ENCODE results near the gene ACP4.

The ACP4 gene

DNA sequence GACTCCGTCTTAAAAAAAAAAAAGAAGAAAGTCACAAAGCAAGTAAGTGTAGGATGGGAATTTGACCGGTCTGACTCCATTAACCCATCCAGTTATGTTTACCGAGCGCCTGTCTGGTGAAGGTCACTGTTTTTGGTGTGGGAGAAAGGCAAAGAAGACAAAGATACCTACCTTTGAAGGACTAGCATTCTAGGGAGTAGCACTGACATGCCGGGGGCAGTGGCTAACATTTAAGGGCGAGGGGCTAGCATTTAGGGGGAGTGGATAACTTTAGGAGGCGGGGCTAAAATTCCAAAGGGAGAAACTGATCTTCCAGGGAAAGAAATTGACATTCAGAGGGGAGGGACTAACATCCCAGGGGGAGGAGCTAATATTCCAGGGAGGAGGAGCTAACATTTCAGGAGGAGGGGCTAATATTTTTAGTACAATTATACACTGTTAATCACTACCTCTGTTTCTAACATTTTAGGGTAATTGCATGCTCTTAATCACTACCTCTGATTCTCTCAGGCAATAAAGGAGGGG lies 11.2 kb upstream of the ACP4 start:
- TF ChIP-seq TEAD4 (IDR thresholded peaks at IDR 0.05) (no peak), ZBTB7A (IDR thresholded peaks at IDR 0.05; ENCODE audit: low read depth) (no peak), REST (IDR thresholded peaks at IDR 0.05; ENCODE audit: low read depth) (no peak), CREB1 (IDR thresholded peaks at IDR 0.05; ENCODE audit: low read depth) (no peak), NFIC (IDR thresholded peaks at IDR 0.05) (no peak), FOXM1 (IDR thresholded peaks at IDR 0.05; ENCODE audit: borderline replicate concordance, low read depth) (no peak), TAF1 (IDR thresholded peaks at IDR 0.05; ENCODE audit: low read depth) (no peak), YY1 (IDR thresholded peaks at IDR 0.05; ENCODE audit: low read depth) (no peak), TCF12 (IDR thresholded peaks at IDR 0.05; ENCODE audit: low read depth) (no peak), EGR1 (IDR thresholded peaks at IDR 0.05) (no peak), EP300 (IDR thresholded peaks at IDR 0.05; ENCODE audit: borderline replicate concordance) (no peak), RAD21 (IDR thresholded peaks at IDR 0.05; ENCODE audit: low read depth) (no peak), MAX (IDR thresholded peaks at IDR 0.05) (no peak), CEBPB (IDR thresholded peaks at IDR 0.05) (no peak)
- TF ChIP-seq, protein P1, sequence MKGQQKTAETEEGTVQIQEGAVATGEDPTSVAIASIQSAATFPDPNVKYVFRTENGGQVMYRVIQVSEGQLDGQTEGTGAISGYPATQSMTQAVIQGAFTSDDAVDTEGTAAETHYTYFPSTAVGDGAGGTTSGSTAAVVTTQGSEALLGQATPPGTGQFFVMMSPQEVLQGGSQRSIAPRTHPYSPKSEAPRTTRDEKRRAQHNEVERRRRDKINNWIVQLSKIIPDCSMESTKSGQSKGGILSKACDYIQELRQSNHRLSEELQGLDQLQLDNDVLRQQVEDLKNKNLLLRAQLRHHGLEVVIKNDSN (IDR thresholded peaks at IDR 0.05) = no peak

DNA sequence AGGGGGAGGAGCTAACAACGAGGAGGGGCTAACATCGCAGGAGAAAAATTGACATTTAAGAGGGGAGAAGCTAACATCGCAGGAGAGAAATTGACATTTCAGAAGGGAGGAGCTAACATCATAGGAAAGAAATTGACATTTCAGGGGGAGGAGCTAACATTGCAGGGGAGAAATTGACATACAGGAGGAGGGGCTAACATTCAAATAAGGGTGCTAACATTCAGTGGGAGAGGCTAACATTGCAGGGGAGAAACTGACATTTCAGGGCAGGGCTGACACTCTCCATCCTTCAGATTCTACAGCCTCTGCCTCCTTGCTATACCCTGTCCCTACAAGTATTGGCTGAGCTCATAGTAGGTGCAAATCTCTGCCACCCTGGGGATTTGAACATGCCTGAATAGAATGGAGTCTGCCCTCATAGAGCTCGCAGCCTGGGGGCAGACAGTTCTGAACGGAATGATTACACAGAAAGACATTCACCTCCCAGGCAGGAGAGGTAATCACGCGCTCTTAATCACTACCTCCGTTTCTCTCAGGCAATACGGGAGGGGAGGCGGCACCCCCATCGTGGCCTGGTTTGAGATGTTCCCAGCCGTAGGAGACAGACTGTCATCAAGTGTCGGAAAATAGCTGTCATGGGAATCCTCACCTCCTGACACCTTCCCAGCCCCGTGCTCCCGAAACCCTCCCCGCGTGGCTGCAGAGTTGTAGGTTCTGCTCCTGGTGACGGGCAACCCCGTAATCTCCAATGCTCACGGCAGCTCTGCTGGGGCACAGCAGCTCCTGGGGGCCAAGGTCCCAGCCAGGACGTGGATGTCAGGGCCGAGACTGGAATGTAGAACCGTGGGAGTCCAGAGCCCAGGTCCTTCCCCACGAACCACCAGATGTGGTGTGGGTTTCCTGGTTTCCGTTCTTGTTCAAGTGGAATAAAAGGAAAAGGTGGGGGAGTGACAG lies 10.4 kb upstream of the ACP4 start:
- TF ChIP-seq TEAD4 (IDR thresholded peaks at IDR 0.05) = no peak
- TF ChIP-seq ZBTB7A (IDR thresholded peaks at IDR 0.05; ENCODE audit: low read depth) = no peak
- no peak for TF ChIP-seq RAD21 (IDR thresholded peaks at IDR 0.05; ENCODE audit: low read depth)
- TF ChIP-seq REST (IDR thresholded peaks at IDR 0.05; ENCODE audit: low read depth) = no peak
- TF ChIP-seq EGR1 (IDR thresholded peaks at IDR 0.05) = no peak
- no peak for TF ChIP-seq YY1 (IDR thresholded peaks at IDR 0.05; ENCODE audit: low read depth)
- TF ChIP-seq, protein P1 (IDR thresholded peaks at IDR 0.05) = no peak
- TF ChIP-seq FOXM1 (IDR thresholded peaks at IDR 0.05; ENCODE audit: borderline replicate concordance, low read depth) = no peak
- TF ChIP-seq NFIC (IDR thresholded peaks at IDR 0.05) = no peak
- TF ChIP-seq MAX (IDR thresholded peaks at IDR 0.05) = no peak
- no peak for TF ChIP-seq TCF12 (IDR thresholded peaks at IDR 0.05; ENCODE audit: low read depth)
- no peak for TF ChIP-seq EP300 (IDR thresholded peaks at IDR 0.05; ENCODE audit: borderline replicate concordance)
- TF ChIP-seq CREB1 (IDR thresholded peaks at IDR 0.05; ENCODE audit: low read depth) = no peak
- no peak for TF ChIP-seq CEBPB (IDR thresholded peaks at IDR 0.05)
- TF ChIP-seq TAF1 (IDR thresholded peaks at IDR 0.05; ENCODE audit: low read depth) = no peak

DNA sequence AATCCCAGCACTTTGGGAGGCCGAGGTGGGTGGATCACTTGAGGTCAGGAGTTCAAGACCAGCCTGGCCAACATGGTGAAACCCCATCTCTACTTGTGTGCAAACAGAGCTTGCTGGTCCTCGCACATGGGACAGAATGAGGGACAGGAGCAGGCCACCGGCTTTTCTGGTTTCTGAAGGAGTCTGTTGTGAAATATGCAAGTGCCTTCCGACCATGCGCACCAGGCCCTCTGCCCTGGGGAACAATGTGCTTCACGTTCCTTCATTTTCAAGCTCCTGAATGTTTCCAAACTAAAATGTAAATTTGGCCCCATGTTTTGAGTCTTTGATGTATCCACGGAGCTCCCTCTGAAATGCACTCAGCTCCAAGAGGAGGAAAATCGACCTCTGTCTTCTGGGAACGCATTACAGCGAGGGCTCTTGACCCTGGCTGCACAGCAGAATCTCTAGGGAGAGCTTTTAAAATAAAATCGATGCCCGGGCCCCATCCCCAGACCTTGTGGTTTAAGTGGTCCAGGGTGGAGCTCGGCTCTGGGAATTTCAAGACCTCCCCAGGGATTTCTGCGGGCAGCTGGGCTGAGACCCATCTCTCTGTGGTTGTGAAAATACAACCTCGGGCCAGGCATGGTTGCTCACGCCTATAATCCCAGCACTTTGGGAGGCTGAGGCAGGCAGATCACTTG lies 9.3 kb upstream of the ACP4 start:
- TF ChIP-seq YY1 (IDR thresholded peaks at IDR 0.05; ENCODE audit: low read depth) (no peak), NFIC (IDR thresholded peaks at IDR 0.05) (no peak), TEAD4 (IDR thresholded peaks at IDR 0.05) (no peak), MAX (IDR thresholded peaks at IDR 0.05) (no peak), CEBPB (IDR thresholded peaks at IDR 0.05) (no peak), REST (IDR thresholded peaks at IDR 0.05; ENCODE audit: low read depth) (no peak), FOXM1 (IDR thresholded peaks at IDR 0.05; ENCODE audit: borderline replicate concordance, low read depth) (no peak), EGR1 (IDR thresholded peaks at IDR 0.05) (no peak), TCF12 (IDR thresholded peaks at IDR 0.05; ENCODE audit: low read depth) (no peak), RAD21 (IDR thresholded peaks at IDR 0.05; ENCODE audit: low read depth) (no peak), ZBTB7A (IDR thresholded peaks at IDR 0.05; ENCODE audit: low read depth) (no peak), EP300 (IDR thresholded peaks at IDR 0.05; ENCODE audit: borderline replicate concordance) (no peak), TAF1 (IDR thresholded peaks at IDR 0.05; ENCODE audit: low read depth) (no peak), CREB1 (IDR thresholded peaks at IDR 0.05; ENCODE audit: low read depth) (no peak)
- TF ChIP-seq, protein P1 (IDR thresholded peaks at IDR 0.05) = no peak
